Subcutaneous adipose tissue (tissue), 4 donors: Measurements from ENCODE around the gene KDM1A. TPM values are rescaled to one million over a fixed set of nuclear protein-coding genes. Genes with fewer than 3 reads are reported as not detected.

Source experiments
- CTCF ChIP-seq: fragments of 450-650 bp; IDR thresholded peaks from one replicate; pipeline ENCODE4 v1.5.1; 2016; ENCODE audit warnings: low read depth, mild to moderate bottlenecking, control low read depth, antibody characterized with exemption, moderate library complexity
- total RNA-seq, 4 donors: library from RNA; depleted of rRNA; stranded (reverse); fragments of >200 nt; gene quantifications; one replicate each; pipeline ENCODE4 v1.1.0, GENCODE V29; 2016

Gene KDM1A
- total RNA-seq, 4 donors from 2014 or later = 37.9 to 43.7 (median 38.5) TPM

GRCh38 chr1:23110391-23110790, 91.1 kb downstream of the KDM1A start:
- TF ChIP-seq CTCF = no peak

- no peak for TF ChIP-seq CTCF
Observed at GRCh38 chr1:23111600-23112535, 92.6 kb downstream of the KDM1A start.

- TF ChIP-seq CTCF = no peak
Observed at GRCh38 chr1:23114424-23115079, 95.3 kb downstream of the KDM1A start.

- no peak for TF ChIP-seq CTCF
Observed at GRCh38 chr1:23116216-23116836, 97.1 kb downstream of the KDM1A start.

GRCh38 chr1:23116921-23117699, 97.8 kb downstream of the KDM1A start:
- no peak for TF ChIP-seq CTCF

GRCh38 chr1:23118407-23118806, 99.1 kb downstream of the KDM1A start:
- no peak for TF ChIP-seq CTCF
